Glomerular visceral epithelial cell (primary cell): ENCODE results near the gene KCTD21.
"Not testable (repeated sequence)": the region's sequence is repeated elsewhere in the genome, so short reads cannot be mapped to it uniquely, and the experiment has no call there.

ENCODE experiments used
- DNase-seq: peaks from one replicate; pipeline ENCODE4 v3.0.0-alpha.2; 2016; ENCODE audit errors: extremely low spot score

Gene KCTD21, protein sequence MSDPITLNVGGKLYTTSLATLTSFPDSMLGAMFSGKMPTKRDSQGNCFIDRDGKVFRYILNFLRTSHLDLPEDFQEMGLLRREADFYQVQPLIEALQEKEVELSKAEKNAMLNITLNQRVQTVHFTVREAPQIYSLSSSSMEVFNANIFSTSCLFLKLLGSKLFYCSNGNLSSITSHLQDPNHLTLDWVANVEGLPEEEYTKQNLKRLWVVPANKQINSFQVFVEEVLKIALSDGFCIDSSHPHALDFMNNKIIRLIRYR

DNA sequence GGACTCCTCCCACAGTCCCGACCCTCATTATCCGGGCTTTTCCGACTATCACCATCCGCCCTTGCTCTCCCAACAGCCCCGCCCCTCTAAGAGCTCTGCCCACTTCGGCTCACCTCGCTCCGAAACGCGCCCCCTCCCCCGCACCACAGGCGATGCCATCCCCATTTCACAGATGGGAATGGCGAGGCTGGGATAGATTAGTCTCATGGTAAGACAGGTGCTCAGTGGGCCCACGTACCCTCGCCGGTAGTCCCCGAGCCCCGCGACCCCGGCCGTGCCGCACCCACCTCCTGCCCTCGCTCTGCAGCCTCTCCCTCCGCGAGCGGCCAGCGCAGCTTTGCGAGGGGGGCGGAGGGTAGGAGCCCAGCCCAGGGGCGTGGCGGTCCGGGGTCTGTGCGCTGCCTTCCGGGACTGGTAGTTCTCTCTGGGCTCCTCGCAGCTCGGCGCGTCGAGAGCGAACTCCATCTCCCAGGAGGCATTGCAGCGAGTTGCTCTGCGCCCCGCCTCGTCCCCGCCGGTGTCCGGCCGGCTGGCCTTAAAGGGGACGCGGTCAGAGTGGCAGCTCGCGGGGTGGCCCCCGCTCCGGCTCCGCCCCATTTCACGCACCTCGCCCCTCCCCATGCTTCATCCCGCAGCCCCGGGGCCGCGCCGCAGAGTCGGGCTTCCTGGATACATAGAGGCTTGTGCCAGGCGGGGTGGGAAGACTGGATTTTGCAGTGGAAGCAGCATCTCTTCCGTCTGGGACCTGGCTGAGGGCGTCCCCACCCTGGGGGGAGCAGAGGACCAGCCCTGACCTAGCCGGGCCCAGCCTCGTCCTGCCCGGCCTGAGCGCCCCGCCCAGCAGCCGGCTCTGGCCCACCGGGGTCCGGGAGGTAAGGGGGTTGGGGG is at the start of gene KCTD21, which contains the start of gene USP35:
Gene KCTD21, minus strand, starts transcription at position 341 of the 888 bp plus-strand sequence. CDS start 14,072 bp downstream, outside the sequence.
Gene USP35, plus strand, starts transcription at position 634 of the 888 bp plus-strand sequence. CDS start 7,327 bp downstream, outside the sequence.
- DNase-seq: peak; percentile 95

DNA sequence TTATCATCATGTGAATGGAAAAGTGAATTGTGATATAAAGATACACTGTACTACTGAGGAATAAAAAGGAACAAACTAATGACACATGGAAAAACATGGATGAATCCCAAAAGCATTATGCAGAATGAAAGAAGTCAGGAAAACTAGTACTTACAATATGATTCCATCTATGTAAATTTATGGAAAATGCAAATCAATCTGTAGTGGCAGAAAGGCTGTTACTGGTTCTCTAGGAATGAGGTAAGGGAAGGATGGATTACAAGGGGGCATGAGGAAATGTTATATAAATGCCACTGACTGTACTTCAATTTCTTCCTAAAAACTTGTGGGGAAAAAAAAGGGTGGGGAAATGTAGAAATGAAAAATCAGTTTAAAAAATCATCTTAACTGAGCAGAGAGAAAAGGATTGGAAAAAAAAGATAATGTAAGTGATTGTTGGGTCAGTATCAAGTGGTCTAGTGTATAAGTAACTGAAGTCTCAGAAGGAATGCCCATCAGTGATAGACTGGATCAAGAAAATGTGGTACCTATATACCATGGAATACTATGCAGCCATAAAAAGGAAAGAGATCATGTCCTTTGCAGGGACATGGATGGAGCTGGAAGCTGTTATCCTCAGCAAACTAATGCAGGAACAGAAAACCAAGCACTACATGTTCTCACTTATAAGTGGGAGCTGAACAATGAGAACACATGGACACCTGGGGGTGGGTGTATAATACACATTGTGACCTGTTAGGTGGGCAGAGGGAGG is 49.0 kb upstream of the KCTD21 start:
- DNase-seq: no peak

DNA sequence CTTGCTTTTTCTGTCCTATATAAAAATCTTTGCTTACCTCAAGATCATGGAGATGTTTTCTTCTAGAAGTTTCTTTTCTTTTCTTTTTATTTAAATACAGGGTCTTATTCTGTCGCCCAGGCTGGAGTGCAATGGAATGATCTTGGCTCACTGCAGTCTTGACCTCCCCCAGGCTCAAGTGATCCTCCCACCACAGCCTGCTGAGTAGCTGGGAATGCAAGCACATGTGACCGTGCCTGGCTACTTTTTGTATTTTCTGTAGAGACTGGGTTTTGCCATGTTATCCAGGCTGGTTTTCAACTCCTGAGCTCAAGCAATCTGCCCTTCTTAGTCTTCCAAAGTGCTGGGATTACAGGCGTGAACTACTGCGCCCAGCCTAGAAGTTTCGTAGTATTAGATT is 45.6 kb upstream of the KCTD21 start:
- DNase-seq: no peak

DNA sequence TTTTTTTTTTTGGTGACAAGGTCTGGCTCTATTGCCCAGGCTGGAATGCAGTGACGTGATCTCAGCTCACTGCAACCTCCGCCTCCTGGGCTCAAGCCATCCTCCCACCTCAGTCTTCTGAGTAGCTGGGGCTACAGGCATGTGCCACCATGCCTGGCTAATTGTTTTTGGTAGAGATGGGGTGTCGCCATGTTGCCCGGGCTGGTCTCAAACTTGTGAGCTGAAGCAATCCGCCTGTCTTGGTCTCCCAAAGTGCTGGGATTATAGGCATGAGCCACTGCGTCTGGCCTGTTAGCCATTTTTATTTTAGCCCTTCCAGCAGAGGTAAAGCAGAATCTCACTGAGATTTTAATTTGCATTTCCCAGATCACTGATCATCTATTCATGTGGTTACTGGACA is 44.6 kb upstream of the KCTD21 start:
- not testable (repeated sequence) for DNase-seq

DNA sequence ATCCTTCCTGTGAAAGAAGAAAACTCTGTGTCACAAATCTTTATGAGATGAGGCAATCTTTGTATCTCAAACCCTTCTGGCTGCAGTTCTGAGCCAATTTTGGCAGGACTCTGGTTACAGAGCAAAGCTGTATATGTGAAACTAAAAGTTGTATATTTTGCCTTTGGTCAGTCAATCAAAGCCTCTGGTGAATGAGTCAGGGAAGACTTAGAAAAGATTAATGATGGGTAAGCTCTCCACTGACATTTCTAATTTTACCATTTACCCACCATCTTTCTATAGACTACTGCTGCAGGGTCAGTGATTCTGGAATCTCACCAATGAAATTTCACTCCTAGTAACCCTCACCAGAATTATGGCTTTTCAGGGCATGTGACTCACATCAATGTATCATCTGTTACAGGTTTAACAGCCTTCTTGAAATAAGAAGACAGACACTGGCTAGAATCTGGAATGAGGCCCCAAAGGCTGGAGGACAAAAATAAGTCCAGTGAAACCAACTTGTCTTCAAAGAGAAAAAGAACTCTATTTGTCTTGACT is 43.6 kb upstream of the KCTD21 start:
- peak; percentile 13 for DNase-seq

DNA sequence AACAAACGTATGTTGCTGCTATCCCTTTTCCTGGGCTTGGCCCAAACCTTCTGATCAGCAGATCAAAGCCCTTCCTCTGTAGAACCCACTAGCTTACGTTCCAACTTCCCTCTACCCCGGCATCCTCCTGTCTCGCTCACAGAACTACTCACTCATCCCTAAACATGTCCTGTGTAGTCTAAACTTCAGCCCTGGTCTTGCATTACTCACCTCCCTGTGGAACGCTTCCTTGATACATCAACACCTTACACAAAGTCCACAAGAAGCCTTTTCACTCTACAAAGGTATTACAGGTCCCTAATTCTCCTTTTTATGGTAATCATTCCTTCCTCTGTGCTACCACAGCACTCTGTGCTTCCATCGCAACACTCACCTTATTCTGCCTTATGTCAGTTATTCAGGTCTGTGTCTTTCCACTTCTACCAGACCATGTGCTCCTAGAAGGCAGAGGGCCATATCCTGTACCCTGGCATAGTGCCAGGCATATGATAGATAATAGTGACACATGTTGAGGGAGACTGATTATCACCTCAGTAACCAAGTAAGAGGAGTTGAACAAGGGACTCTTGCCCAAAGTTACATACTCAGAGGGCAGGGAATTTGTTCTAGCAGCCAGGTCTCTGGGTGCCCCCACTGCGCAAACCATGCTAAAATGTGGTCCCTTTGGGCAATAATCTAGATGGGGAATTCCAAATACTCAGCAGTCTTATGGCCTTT is 41.9 kb upstream of the KCTD21 start:
- DNase-seq: no peak

DNA sequence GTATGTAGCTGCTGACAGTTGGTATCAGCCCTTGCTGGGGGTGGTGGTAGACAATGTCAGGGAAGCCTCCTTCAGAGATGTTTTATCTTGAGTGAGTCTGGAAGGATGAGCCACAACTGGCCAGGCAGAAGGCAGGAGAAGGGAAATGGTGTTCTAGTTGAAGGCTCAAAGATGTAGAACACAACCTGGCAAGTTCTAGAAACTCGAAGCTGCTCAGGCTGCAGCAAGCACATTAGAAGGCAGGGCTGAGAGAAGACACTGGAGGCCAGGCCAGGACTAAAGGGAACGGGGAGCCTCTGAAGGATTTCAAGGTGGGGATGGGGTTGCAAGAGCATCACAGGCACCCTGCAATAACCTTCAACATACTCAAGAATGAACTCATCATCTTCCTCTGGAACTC is 40.7 kb upstream of the KCTD21 start:
- no peak for DNase-seq

DNA sequence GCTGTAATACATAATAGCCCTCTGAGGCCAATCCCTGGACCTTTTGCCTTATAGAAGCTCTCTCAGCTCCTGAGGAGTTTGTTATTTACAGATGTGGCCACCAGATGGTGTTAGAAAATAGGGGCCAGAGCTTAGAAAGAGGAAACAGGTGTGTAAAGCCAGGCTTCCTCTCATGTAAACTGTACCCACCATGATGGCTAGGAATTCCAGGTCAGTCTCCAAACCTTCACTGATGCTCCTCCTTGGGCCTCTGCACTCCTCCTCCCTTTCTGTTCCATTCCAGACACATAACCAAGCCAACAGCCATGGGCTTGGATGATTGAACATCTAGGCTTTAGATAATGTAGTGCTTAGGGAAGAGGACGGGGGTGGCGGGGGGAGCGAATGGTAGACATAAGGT is 40.0 kb upstream of the KCTD21 start:
- DNase-seq: peak; percentile 44

DNA sequence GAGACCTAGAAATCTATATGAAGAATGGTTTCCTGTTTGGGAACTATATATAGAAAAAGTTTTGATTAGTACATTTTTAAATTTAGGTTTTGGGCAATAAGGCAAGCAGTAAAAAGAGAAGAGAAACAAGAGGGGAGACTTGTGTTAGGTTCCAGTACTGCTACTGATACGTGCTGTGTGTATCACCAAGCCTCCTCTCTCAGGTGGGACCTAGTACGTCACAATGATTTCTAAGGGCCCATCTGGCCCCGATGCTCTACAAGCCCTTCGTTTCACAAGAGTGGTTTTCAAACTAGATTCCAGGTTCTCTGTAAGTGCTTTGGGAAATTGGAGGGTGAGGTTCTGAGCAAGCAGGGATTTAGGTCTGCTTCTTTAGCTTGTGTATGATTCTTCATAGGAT is 39.5 kb upstream of the KCTD21 start:
- DNase-seq: no peak

DNA sequence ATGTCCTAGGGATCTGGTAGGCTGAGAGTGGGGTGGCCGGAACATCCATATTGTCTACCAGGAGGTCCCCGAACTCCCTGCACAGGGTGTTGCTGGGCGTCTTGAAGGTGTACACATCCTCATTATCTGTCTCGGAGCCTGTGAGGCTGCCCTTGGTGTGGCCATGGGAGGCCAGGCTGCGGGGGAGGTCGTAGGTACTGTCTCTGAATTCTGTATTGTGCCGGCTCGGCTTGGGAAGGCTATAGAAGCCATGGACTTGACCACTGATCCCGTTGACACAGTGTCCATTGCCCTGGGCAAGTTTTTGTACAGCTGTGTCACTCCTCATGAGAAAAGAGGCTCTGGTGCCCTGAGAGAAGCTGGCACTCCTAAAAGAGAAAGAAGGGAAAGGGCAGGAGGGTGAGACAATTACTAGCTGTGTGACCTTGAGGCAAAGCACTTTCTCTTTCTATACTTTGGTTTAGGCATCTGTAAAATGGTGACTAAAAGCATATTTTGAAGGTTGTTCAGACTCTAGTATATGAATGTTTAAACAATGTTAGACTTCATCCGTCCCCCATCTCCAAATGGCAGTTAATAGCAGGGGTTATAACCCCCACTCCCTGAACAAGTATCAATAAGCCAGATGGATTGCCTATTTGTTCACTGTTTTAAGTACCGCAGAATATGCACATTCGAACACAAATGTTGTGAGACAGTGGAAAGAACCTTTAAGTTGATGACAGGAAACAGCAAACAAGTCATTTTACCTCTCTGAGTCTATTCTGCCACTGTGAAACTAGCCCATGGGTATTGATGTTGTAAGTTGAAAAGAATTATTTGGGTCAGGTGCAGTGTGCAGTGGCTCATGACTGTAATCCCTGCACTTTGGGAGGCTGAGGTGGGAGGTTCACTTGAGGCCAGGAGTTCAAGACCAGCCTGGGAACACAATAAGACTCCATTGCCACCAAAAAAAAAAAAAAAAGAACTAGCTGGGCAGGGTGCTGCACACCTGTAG is 38.6 kb upstream of the KCTD21 start:
- DNase-seq: no peak

DNA sequence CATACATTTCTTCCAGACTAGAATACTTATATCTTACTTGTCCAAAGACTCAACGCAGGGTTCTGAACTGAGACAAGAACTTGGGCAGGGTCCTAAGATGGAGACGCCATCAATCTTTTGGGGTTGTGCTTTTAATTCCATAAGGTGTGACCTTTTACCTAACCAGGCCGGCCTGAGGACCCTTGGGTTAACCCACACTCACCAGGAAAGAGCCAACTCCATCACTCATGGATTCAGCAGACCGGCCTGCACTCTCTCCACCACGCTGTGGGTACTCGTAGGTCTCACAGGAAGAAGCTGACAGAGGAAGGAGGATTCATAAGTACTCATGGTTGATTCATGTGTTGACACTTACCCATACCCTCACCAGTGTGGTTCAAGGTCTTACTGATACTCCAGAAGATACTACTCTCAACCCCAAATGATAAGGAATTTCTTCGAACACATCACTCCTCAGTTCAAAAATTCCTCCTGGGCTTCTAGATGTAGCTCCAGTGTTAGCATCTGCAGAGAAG is 36.5 kb upstream of the KCTD21 start:
- DNase-seq: no peak

DNA sequence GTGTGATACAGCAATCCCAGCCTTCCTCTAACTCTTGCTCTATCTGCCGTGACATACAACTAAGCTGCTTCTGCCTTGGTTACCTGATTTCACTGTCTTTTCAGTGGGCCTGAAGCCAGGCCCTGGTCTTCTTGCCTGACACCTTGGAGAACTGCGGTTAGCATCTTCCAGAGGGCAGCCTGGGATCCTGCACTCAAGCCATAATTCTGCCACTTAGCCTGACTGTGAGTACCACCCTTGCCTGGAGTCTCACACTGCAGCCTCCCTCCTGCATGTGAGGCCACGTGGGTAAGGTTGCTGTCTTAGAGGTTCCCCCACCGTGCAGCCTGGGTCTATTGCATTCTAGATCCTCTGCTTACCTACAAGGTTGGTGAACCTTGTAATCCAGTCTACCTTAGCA is 36.1 kb upstream of the KCTD21 start:
- DNase-seq: no peak

DNA sequence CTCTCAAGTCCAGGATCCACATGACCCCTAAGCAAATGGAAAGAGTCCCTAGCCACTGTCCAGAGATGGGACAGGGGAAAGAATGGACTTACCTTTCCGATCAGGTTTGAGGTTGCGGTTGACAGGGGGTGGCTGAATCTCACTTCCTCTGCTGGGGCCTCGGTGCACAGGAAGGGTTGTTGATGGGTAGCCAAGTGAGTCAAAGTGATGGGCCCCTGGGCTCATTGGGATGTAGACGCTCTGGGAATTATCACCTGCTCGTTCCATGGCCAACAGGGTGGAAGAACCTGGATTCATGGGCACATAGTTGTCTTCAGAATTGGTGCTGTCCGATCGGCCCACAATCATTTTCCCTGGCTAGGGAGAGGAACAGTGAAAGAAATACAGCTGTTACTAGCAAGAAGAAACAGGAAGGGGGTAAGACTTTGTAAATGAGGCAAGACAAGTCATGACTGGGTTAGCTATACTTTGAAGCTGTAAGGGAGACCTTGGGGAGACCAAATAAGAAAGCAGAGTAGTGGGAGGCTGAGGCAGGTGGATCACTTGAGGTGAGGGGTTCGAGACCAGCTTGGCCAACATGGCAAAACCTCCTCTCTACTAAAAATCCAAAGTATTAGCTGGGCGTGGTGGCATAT is 35.0 kb upstream of the KCTD21 start:
- DNase-seq: no peak

DNA sequence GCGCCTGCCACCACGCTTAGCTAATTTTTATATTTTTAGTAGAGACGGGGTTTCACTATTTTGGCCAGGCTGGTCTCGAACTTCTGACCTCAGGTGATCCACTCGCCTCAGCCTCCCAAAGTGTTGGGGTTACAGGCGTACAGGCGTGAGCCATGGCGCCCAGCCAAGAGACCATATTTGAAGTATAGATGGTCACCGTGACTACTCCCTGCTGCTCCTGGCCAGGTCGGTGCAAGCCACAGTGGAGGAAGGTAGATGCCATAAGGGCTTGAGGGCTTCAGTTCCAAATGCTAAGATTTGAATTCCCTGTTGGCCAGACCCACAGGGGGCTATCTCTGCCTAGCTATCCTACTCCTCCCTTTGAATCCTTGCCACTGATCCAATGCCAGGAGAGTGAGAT is 34.3 kb upstream of the KCTD21 start:
- not testable (repeated sequence) for DNase-seq

DNA sequence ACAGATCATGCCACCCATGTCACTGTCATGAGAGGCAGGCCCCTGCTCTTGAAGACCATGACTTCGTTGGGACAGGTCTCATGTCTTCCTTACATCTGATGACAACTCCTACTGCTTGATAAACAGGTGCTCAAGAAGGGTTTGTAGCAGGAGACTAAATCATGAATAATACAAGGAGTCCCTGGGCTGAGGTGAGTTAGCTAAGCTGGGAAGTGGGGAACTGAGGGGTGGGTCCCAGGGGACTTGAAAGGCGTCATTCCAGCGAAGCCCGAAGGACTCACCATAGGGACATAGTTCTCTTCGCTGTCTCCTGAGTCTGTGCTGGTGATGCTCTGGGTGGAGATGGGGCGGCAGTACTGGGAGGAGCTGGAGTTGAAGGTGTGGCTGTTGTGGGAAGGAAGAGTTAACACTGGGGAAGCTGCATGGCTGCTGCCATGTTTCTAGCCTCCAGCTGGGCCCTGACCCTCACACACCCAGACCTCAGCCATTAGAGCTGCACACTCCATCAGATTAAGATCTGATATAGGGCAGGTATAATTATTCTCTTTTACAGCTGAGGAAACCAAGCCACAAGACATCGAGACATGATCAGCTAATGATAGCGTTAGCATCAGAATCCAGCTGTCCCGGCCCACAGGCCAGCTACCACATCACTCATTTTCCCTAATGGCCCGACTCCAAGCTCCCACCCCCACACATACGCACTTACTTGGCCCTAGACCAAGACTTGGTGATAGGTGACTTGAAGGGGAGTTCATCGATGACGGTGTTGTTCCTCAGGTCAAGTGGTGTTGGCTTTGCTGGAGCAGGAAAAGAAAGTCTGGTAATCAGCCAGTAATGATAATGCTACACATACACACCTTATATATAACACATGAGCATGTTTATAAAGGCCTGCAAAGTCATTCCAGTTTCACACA is 33.2 kb upstream of the KCTD21 start:
- no peak for DNase-seq

DNA sequence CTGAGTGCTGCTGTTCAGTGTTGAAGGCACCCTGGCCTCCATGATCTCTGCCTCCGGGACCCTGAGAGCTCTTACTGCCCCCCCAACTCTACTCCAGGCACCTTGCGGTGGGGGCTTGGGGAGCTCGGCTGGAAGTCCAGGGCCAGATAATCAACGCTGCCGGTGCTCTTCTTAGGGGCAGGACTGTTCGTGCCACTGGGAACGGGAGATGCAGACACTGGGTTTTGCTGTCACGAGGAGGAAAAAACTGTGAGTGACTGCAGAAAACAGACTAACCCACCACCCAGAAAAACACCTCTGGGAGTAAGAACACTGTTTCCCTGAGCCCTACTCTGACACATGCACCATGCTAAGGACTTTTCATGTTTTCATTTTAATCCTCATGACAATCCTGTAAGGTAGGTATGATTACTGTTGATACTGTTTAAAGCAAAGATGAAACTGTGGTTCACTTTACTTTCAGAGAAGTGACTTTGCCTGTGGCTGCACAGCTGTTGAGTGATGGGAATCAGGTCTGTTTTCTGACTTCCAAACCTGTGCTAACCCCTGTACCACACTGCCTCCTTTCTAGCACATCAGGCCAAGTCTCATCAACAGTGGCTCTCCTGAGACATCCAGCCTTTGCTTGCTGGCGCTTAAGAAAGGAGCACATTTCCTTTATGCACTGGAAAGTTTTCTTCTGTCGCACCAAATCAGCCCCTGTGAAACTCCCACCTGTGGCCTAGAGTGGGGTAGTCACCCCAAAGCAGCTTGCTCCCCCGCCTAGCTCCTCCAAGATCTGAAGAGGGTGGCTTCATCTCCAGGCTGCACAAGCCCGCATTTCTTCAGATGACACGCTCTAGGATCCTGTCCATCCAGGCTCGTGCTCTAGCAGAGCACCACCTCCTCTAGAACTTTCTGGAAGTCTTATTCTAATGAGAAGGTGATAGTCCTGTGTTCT is 32.1 kb upstream of the KCTD21 start:
- DNase-seq: no peak
